Stimulated activated CD8-positive, alpha-beta memory T cell treated with anti-CD3 and anti-CD28 coated beads, Interleukin-7, amount 100 ng/mL, for 4 hours (primary cell): ENCODE measurements around the gene SWAP70.
"Not testable (repeated sequence)": the region's sequence is repeated elsewhere in the genome, so short reads cannot be mapped to it uniquely, and the experiment has no call there.

ENCODE experiments used
- DNase-seq, 2 donors: peaks; one replicate each; pipeline ENCODE4 v3.0.0-alpha.2; 2020; ENCODE audit warnings: low read depth in 2 of 2

SWAP70 gene

GRCh38 chr11:9722023-9722422 is 58.1 kb downstream of the SWAP70 start:
- no peak for DNase-seq

- DNase-seq = no peak
Measured at GRCh38 chr11:9722893-9723292, 59.0 kb downstream of the SWAP70 start.

- no peak for DNase-seq
Measured at GRCh38 chr11:9726321-9727022, 62.6 kb downstream of the SWAP70 start.

GRCh38 chr11:9728058-9728457 is 64.2 kb downstream of the SWAP70 start:
- no peak for DNase-seq

GRCh38 chr11:9731256-9731655 is 67.4 kb downstream of the SWAP70 start:
- DNase-seq = no peak

- DNase-seq = no peak
Measured at GRCh38 chr11:9732453-9732852, 68.6 kb downstream of the SWAP70 start.

GRCh38 chr11:9733212-9733611 is 69.3 kb downstream of the SWAP70 start:
- DNase-seq = no peak

GRCh38 chr11:9735236-9735635 is 71.4 kb downstream of the SWAP70 start:
- no peak for DNase-seq

GRCh38 chr11:9735919-9736318 is 72.0 kb downstream of the SWAP70 start:
- DNase-seq = no peak

GRCh38 chr11:9736365-9736764 is 72.5 kb downstream of the SWAP70 start:
- DNase-seq = no peak

- DNase-seq = no peak
Measured at GRCh38 chr11:9738116-9738515, 74.2 kb downstream of the SWAP70 start.

- no peak for DNase-seq
Measured at GRCh38 chr11:9738707-9739106, 74.8 kb downstream of the SWAP70 start.

- DNase-seq = no peak
Measured at GRCh38 chr11:9739123-9739900, 75.4 kb downstream of the SWAP70 start.

- no peak for DNase-seq
Measured at GRCh38 chr11:9740202-9740883, 76.5 kb downstream of the SWAP70 start.

GRCh38 chr11:9741260-9741659 is 77.4 kb downstream of the SWAP70 start:
- DNase-seq = no peak

GRCh38 chr11:9743512-9743911 is 79.6 kb downstream of the SWAP70 start:
- not testable (repeated sequence) for DNase-seq

- DNase-seq = no peak
Measured at GRCh38 chr11:9745411-9746211, 81.7 kb downstream of the SWAP70 start.

- no peak for DNase-seq
Measured at GRCh38 chr11:9747229-9747628, 83.4 kb downstream of the SWAP70 start.

- DNase-seq = no peak
Measured at GRCh38 chr11:9747828-9748227, 84.0 kb downstream of the SWAP70 start.

- DNase-seq = peak; percentile 40 to 41
Measured at GRCh38 chr11:9748361-9748970, 84.6 kb downstream of the SWAP70 start.

- DNase-seq = no peak
Measured at GRCh38 chr11:9750551-9750950, 86.7 kb downstream of the SWAP70 start.
